GM18511 (cell line): ENCODE data around the gene ACSS3.

Source experiments
- ATAC-seq: cut with Tn5 transposase; IDR thresholded peaks from one replicate; pipeline ENCODE4 v1.9.1; 2021; ENCODE audit warnings: mild to moderate bottlenecking, moderate library complexity; ENCODE audit not compliant: unreplicated experiment

The ACSS3 gene

GRCh38 chr12:81221681-81222080, 143.8 kb downstream of the ACSS3 start:
- ATAC-seq, result no peak

GRCh38 chr12:81222846-81223592, 145.1 kb downstream of the ACSS3 start:
- no peak for ATAC-seq

GRCh38 chr12:81224626-81225025, 146.7 kb downstream of the ACSS3 start:
- no peak for ATAC-seq

- no peak for ATAC-seq
These were observed 151.9 kb downstream of the ACSS3 start for GRCh38 chr12:81229759-81230158.

- no peak for ATAC-seq
These were observed 153.9 kb downstream of the ACSS3 start for GRCh38 chr12:81231574-81232368.

GRCh38 chr12:81245458-81245857, 167.6 kb downstream of the ACSS3 start:
- ATAC-seq, result no peak

GRCh38 chr12:81245907-81246570, 168.2 kb downstream of the ACSS3 start:
- no peak for ATAC-seq

- ATAC-seq, result no peak
These were observed 172.1 kb downstream of the ACSS3 start for GRCh38 chr12:81249976-81250375.

GRCh38 chr12:81252228-81252627, 174.3 kb downstream of the ACSS3 start:
- no peak for ATAC-seq

- ATAC-seq, result no peak
These were observed 175.5 kb downstream of the ACSS3 start for GRCh38 chr12:81253360-81253759.

GRCh38 chr12:81255456-81255855, 177.6 kb downstream of the ACSS3 start:
- ATAC-seq, result no peak

- ATAC-seq, result no peak
These were observed 178.1 kb downstream of the ACSS3 start for GRCh38 chr12:81255947-81256346.

GRCh38 chr12:81257947-81258551, 180.2 kb downstream of the ACSS3 start:
- no peak for ATAC-seq

GRCh38 chr12:81259360-81259759, 181.5 kb downstream of the ACSS3 start:
- no peak for ATAC-seq

- no peak for ATAC-seq
These were observed 183.8 kb downstream of the ACSS3 start for GRCh38 chr12:81261508-81262207.

GRCh38 chr12:81263072-81263471, 185.2 kb downstream of the ACSS3 start:
- ATAC-seq, result no peak

GRCh38 chr12:81270385-81270784, 192.5 kb downstream of the ACSS3 start:
- ATAC-seq, result no peak

GRCh38 chr12:81274637-81275529, 197.0 kb downstream of the ACSS3 start:
- no peak for ATAC-seq

- ATAC-seq, result no peak
These were observed 206.3 kb downstream of the ACSS3 start for GRCh38 chr12:81284137-81284536.

GRCh38 chr12:81288651-81289050, 210.8 kb downstream of the ACSS3 start:
- ATAC-seq, result no peak
